GM23338 (cell line): ENCODE results near the gene L3MBTL4. TPM values are rescaled to one million over a fixed set of nuclear protein-coding genes. Genes with fewer than 3 reads are reported as not detected.
"Not testable (repeated sequence)": the region's sequence is repeated elsewhere in the genome, so short reads cannot be mapped to it uniquely, and the experiment has no call there.

Experiments used
- ATAC-seq: fragments of 200-7000 bp; cut with Tn5 transposase; 3 replicates; pipeline ENCODE4 v1.9.1; 2020
- DNase-seq: peaks from one replicate; pipeline ENCODE4 v3.0.0-alpha.2; 2015; ENCODE audit warnings: low spot score
- H2AFZ ChIP-seq: fragments of 200-600 bp; sonication (generic); 2 replicates; pipeline ENCODE4 v1.8.0; 2016; ENCODE audit warnings: antibody characterized with exemption, mild to moderate bottlenecking, moderate library complexity
- H3F3A ChIP-seq: fragments of 200-600 bp; sonication (generic); replicated peaks from 2 replicates; pipeline ENCODE4 v1.8.0; 2017; ENCODE audit warnings: antibody characterized with exemption, mixed run types, low read depth
- H3K27ac ChIP-seq: fragments of 200-600 bp; sonication (generic); 2 replicates; pipeline ENCODE4 v1.6.1; 2016; ENCODE audit warnings: low read depth
- H3K27me3 ChIP-seq: fragments of 200-600 bp; sonication (generic); 2 replicates; pipeline ENCODE4 v1.8.0; 2016; ENCODE audit warnings: mild to moderate bottlenecking, mixed run types, moderate library complexity; ENCODE audit not compliant: insufficient read depth
- H3K36me3 ChIP-seq: fragments of 200-600 bp; sonication (generic); 2 replicates; pipeline ENCODE4 v1.8.0; 2016; ENCODE audit warnings: mild to moderate bottlenecking; ENCODE audit not compliant: insufficient read depth
- H3K4me1 ChIP-seq: fragments of 200-600 bp; sonication (generic); 2 replicates; pipeline ENCODE4 v1.8.0; 2016; ENCODE audit warnings: mild to moderate bottlenecking, moderate library complexity; ENCODE audit not compliant: insufficient read depth
- H3K4me2 ChIP-seq: fragments of 200-600 bp; sonication (generic); 2 replicates; pipeline ENCODE4 v1.7.1; 2017; ENCODE audit warnings: mixed run types
- H3K4me3 ChIP-seq: fragments of 200-600 bp; sonication (generic); 2 replicates; pipeline ENCODE4 v1.6.1; 2016; ENCODE audit warnings: mixed run types
- H3K79me2 ChIP-seq: fragments of 200-600 bp; sonication (generic); replicated peaks from 2 replicates; pipeline ENCODE4 v1.8.0; 2017; ENCODE audit warnings: mild to moderate bottlenecking; ENCODE audit not compliant: insufficient read depth
- H3K9me2 ChIP-seq: fragments of 200-600 bp; sonication (generic); 2 replicates; pipeline ENCODE4 v1.8.0; 2017; ENCODE audit not compliant: insufficient read depth
- H4K20me1 ChIP-seq: fragments of 200-600 bp; sonication (generic); replicated peaks from 2 replicates; pipeline ENCODE4 v1.8.0; 2017; ENCODE audit warnings: mild to moderate bottlenecking; ENCODE audit not compliant: insufficient read depth
- H3K27ac Mint-ChIP-seq: 2 replicates; pipeline ENCODE4 v1.8.0; 2020; ENCODE audit warnings: inconsistent platforms, mild to moderate bottlenecking, moderate library complexity, mixed read lengths
- H3K27me3 Mint-ChIP-seq: 3 replicates; pipeline ENCODE4 v1.8.0; 2022; ENCODE audit warnings: low read depth, mild to moderate bottlenecking, moderate library complexity, mixed read lengths, inconsistent platforms; ENCODE audit not compliant: insufficient read depth, poor library complexity
- H3K36me3 Mint-ChIP-seq: 3 replicates; pipeline ENCODE4 v1.8.0; 2021; ENCODE audit warnings: low read depth, mild to moderate bottlenecking, inconsistent platforms, moderate library complexity, mixed read lengths
- H3K4me1 Mint-ChIP-seq: 3 replicates; pipeline ENCODE4 v1.8.0; 2020; ENCODE audit warnings: mild to moderate bottlenecking, inconsistent platforms, mixed read lengths
- H3K4me3 Mint-ChIP-seq: 3 replicates; pipeline ENCODE4 v1.8.0; 2021; ENCODE audit warnings: moderate library complexity, mild to moderate bottlenecking, inconsistent platforms, mixed read lengths
- H3K9me3 Mint-ChIP-seq: 3 replicates; pipeline ENCODE4 v1.8.0; 2020; ENCODE audit warnings: moderate library complexity, mild to moderate bottlenecking, inconsistent platforms, mixed read lengths
- CTCF ChIP-seq, 2 experiments: fragments of 200-600 bp in 1 of 2; sonication (generic) in 1 of 2; conservative IDR thresholded peaks; 2 replicates each; pipeline versions ENCODE4 v1.5.1 to v1.6.1; 2016 to 2017; ENCODE audit warnings: antibody characterized with exemption in 2 of 2, low read depth in 2 of 2, mild to moderate bottlenecking in 2 of 2, moderate library complexity in 1 of 2
- ETS1 ChIP-seq: IDR thresholded peaks from 2 replicates; pipeline ENCODE4 v1.6.1; 2016; ENCODE audit warnings: antibody characterized with exemption
- EZH2 ChIP-seq: fragments of 200-600 bp; sonication (generic); IDR thresholded peaks from one replicate; pipeline ENCODE4 v1.8.0; 2017; ENCODE audit warnings: antibody characterized with exemption, mild to moderate bottlenecking, low read depth; ENCODE audit not compliant: unreplicated experiment
- EZH2phosphoT487 ChIP-seq: fragments of 200-600 bp; sonication (generic); IDR thresholded peaks from one replicate; pipeline ENCODE4 v1.8.1; 2018; ENCODE audit warnings: antibody characterized with exemption; ENCODE audit not compliant: unreplicated experiment
- NANOG ChIP-seq: IDR thresholded peaks from 2 replicates; pipeline ENCODE4 v1.6.1; 2016; ENCODE audit warnings: antibody characterized with exemption, borderline replicate concordance
- POLR2AphosphoS5 ChIP-seq: IDR thresholded peaks from 2 replicates; pipeline ENCODE4 v1.6.1; 2016; ENCODE audit warnings: antibody characterized with exemption, low read depth
- STAT1 ChIP-seq: IDR thresholded peaks from one replicate; pipeline ENCODE4 v1.6.1; 2016; ENCODE audit warnings: antibody characterized with exemption; ENCODE audit not compliant: unreplicated experiment
- ZNF114 ChIP-seq: fragments of 250-450 bp; sonication (Bioruptor Pico); IDR thresholded peaks from 2 replicates; pipeline ENCODE4 v1.5.0; 2020; ENCODE audit warnings: mild to moderate bottlenecking, moderate library complexity
- ZNF331 ChIP-seq: fragments of 250-450 bp; sonication (Bioruptor Pico); IDR thresholded peaks from 2 replicates; pipeline ENCODE4 v1.5.0; 2020; ENCODE audit warnings: low read depth, mild to moderate bottlenecking, moderate library complexity
- polyA plus RNA-seq: library from polyadenylated mRNA; unstranded; fragments of >200 nt; fragmentation: Nextera tagmentation; extraction: Ambion mirVana; gene quantifications from 2 replicates; pipeline ENCODE4 v1.2.1, GENCODE V29; 2016
- total RNA-seq: library from RNA; depleted of rRNA; stranded (reverse); fragments of >200 nt; shearing (Covaris generic); gene quantifications from 2 replicates; pipeline ENCODE4 v1.2.3, GENCODE V29; 2014
- TF ChIP-seq, protein P1 (sequence below): IDR thresholded peaks from one replicate; pipeline ENCODE4 v1.6.1; 2018; ENCODE audit warnings: antibody characterized with exemption; ENCODE audit not compliant: unreplicated experiment
- TF ChIP-seq, protein P2 (sequence below): fragments of 250-450 bp; sonication (Bioruptor Pico); IDR thresholded peaks from 2 replicates; pipeline ENCODE4 v1.5.0; 2020; ENCODE audit warnings: mild to moderate bottlenecking, moderate library complexity

L3MBTL4 gene
- total and polyA plus RNA-seq, 2 experiments from 2014 or later = 0.48 to 2.8 TPM

- Mint-ChIP-seq H3K9me3 (peaks cover 22% of the 10 kb centered on the region), H3K4me3 (no peak overlapping the region), H3K27ac (no peak overlapping the region), H3K36me3 (peaks cover 18% of the 10 kb centered on the region; the same call in 2 of the 3 replicates), H3K4me1 (no peaks in the 10 kb centered on the region), H3K27me3 (no peaks in the 10 kb centered on the region)
- H3K79me2 ChIP-seq = no peaks in the 10 kb centered on the region
- no peak overlapping the region for H3K27ac ChIP-seq
- H3K36me3 ChIP-seq = 0 out of 2 replicates have a peak, but pooled peaks cover 4% of the 10 kb centered on the region
- no peaks in the 10 kb centered on the region for H4K20me1 ChIP-seq
- TF ChIP-seq, protein P1, sequence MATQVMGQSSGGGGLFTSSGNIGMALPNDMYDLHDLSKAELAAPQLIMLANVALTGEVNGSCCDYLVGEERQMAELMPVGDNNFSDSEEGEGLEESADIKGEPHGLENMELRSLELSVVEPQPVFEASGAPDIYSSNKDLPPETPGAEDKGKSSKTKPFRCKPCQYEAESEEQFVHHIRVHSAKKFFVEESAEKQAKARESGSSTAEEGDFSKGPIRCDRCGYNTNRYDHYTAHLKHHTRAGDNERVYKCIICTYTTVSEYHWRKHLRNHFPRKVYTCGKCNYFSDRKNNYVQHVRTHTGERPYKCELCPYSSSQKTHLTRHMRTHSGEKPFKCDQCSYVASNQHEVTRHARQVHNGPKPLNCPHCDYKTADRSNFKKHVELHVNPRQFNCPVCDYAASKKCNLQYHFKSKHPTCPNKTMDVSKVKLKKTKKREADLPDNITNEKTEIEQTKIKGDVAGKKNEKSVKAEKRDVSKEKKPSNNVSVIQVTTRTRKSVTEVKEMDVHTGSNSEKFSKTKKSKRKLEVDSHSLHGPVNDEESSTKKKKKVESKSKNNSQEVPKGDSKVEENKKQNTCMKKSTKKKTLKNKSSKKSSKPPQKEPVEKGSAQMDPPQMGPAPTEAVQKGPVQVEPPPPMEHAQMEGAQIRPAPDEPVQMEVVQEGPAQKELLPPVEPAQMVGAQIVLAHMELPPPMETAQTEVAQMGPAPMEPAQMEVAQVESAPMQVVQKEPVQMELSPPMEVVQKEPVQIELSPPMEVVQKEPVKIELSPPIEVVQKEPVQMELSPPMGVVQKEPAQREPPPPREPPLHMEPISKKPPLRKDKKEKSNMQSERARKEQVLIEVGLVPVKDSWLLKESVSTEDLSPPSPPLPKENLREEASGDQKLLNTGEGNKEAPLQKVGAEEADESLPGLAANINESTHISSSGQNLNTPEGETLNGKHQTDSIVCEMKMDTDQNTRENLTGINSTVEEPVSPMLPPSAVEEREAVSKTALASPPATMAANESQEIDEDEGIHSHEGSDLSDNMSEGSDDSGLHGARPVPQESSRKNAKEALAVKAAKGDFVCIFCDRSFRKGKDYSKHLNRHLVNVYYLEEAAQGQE = no peak
- TF ChIP-seq EZH2 (no peak), ZNF331 (CRISPR knock-in tag) (no peak), ZNF114 (no peak), CTCF (conservative IDR thresholded peaks at IDR 0.05; ENCODE audit: low read depth in 2 of 2) (no peak), STAT1 (no peak), POLR2AphosphoS5 (no peak), ETS1 (no peak), NANOG (no peak), EZH2phosphoT487 (no peak)
- TF ChIP-seq, protein P2, sequence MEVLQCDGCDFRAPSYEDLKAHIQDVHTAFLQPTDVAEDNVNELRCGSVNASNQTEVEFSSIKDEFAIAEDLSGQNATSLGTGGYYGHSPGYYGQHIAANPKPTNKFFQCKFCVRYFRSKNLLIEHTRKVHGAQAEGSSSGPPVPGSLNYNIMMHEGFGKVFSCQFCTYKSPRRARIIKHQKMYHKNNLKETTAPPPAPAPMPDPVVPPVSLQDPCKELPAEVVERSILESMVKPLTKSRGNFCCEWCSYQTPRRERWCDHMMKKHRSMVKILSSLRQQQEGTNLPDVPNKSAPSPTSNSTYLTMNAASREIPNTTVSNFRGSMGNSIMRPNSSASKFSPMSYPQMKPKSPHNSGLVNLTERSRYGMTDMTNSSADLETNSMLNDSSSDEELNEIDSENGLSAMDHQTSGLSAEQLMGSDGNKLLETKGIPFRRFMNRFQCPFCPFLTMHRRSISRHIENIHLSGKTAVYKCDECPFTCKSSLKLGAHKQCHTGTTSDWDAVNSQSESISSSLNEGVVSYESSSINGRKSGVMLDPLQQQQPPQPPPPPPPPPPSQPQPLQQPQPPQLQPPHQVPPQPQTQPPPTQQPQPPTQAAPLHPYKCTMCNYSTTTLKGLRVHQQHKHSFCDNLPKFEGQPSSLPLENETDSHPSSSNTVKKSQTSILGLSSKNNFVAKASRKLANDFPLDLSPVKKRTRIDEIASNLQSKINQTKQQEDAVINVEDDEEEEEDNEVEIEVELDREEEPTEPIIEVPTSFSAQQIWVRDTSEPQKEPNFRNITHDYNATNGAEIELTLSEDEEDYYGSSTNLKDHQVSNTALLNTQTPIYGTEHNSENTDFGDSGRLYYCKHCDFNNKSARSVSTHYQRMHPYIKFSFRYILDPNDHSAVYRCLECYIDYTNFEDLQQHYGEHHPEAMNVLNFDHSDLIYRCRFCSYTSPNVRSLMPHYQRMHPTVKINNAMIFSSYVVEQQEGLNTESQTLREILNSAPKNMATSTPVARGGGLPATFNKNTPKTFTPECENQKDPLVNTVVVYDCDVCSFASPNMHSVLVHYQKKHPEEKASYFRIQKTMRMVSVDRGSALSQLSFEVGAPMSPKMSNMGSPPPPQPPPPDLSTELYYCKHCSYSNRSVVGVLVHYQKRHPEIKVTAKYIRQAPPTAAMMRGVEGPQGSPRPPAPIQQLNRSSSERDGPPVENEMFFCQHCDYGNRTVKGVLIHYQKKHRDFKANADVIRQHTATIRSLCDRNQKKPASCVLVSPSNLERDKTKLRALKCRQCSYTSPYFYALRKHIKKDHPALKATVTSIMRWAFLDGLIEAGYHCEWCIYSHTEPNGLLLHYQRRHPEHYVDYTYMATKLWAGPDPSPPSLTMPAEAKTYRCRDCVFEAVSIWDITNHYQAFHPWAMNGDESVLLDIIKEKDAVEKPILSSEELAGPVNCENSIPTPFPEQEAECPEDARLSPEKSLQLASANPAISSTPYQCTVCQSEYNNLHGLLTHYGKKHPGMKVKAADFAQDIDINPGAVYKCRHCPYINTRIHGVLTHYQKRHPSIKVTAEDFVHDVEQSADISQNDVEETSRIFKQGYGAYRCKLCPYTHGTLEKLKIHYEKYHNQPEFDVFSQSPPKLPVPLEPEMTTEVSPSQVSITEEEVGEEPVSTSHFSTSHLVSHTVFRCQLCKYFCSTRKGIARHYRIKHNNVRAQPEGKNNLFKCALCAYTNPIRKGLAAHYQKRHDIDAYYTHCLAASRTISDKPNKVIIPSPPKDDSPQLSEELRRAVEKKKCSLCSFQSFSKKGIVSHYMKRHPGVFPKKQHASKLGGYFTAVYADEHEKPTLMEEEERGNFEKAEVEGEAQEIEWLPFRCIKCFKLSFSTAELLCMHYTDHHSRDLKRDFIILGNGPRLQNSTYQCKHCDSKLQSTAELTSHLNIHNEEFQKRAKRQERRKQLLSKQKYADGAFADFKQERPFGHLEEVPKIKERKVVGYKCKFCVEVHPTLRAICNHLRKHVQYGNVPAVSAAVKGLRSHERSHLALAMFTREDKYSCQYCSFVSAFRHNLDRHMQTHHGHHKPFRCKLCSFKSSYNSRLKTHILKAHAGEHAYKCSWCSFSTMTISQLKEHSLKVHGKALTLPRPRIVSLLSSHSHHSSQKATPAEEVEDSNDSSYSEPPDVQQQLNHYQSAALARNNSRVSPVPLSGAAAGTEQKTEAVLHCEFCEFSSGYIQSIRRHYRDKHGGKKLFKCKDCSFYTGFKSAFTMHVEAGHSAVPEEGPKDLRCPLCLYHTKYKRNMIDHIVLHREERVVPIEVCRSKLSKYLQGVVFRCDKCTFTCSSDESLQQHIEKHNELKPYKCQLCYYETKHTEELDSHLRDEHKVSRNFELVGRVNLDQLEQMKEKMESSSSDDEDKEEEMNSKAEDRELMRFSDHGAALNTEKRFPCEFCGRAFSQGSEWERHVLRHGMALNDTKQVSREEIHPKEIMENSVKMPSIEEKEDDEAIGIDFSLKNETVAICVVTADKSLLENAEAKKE (CRISPR knock-in tag) = no peak
- DNase-seq = no peak
- H3K4me1 ChIP-seq = no peaks in the 10 kb centered on the region
- 0 out of 2 replicates have a peak, but pooled peaks cover 4% of the 10 kb centered on the region for H3K9me2 ChIP-seq
- no peaks in the 10 kb centered on the region for H3K27me3 ChIP-seq
- no peak overlapping the region for H3K4me3 ChIP-seq
- ATAC-seq = no peak
- H3K4me2 ChIP-seq = no peak overlapping the region
- no peaks in the 10 kb centered on the region for H3F3A ChIP-seq
- H2AFZ ChIP-seq = no peak overlapping the region
Measured at GRCh38 chr18:6139007-6139406, 275.7 kb downstream of the L3MBTL4 start.

GRCh38 chr18:6135901-6136300 is 278.8 kb downstream of the L3MBTL4 start:
- not testable (repeated sequence) for H3K36me3 ChIP-seq, ATAC-seq, H3K79me2 ChIP-seq, H3K27me3 Mint-ChIP-seq, H3K27ac Mint-ChIP-seq, DNase-seq, H3K4me3 Mint-ChIP-seq, H3K27me3 ChIP-seq, H3K4me1 ChIP-seq, H3K27ac ChIP-seq, H3K4me2 ChIP-seq, H4K20me1 ChIP-seq, H3K4me1 Mint-ChIP-seq, H3K9me2 ChIP-seq, H3F3A ChIP-seq, H3K4me3 ChIP-seq, H2AFZ ChIP-seq
- peaks cover 22% of the 10 kb centered on the region; the same call in 2 of the 3 replicates for H3K36me3 Mint-ChIP-seq
- H3K9me3 Mint-ChIP-seq = peaks cover 28% of the 10 kb centered on the region
